ENCODE results near the gene ATP11B. TPM values are rescaled to one million over a fixed set of nuclear protein-coding genes. Genes with fewer than 3 reads are reported as not detected.
"Not testable (repeated sequence)": the region's sequence is repeated elsewhere in the genome, so short reads cannot be mapped to it uniquely, and the experiment has no call there.

Gene ATP11B
- total RNA-seq, 1 donor from 2014 or later = 101 TPM

GRCh38 chr3:182794455-182795388 lies 1.4 kb downstream of the ATP11B start:
- no peak for DNase-seq (ENCODE audit: low read depth in 2 of 2)

- DNase-seq (ENCODE audit: low read depth in 2 of 2) = peak; percentile 17 to 31
These were observed 2.1 kb downstream of the ATP11B start for GRCh38 chr3:182795389-182795782.

GRCh38 chr3:182796310-182796709 lies 3.0 kb downstream of the ATP11B start:
- no peak for DNase-seq (ENCODE audit: low read depth in 2 of 2)

- no peak for DNase-seq (ENCODE audit: low read depth in 2 of 2)
These were observed 4.6 kb downstream of the ATP11B start for GRCh38 chr3:182797876-182798275.

- DNase-seq (ENCODE audit: low read depth in 2 of 2) = not testable (repeated sequence)
These were observed 5.8 kb downstream of the ATP11B start for GRCh38 chr3:182799143-182799542.

- no peak for DNase-seq (ENCODE audit: low read depth in 2 of 2)
These were observed 7.2 kb downstream of the ATP11B start for GRCh38 chr3:182800508-182800907.

- DNase-seq (ENCODE audit: low read depth in 2 of 2) = no peak
These were observed 9.4 kb downstream of the ATP11B start for GRCh38 chr3:182802413-182803390.

GRCh38 chr3:182803596-182803995 lies 10.3 kb downstream of the ATP11B start:
- DNase-seq (ENCODE audit: low read depth in 2 of 2) = no peak

- DNase-seq (ENCODE audit: low read depth in 2 of 2) = no peak
These were observed 13.8 kb downstream of the ATP11B start for GRCh38 chr3:182807061-182807460.

GRCh38 chr3:182808041-182808770 lies 14.9 kb downstream of the ATP11B start:
- DNase-seq (ENCODE audit: low read depth in 2 of 2) = no peak

GRCh38 chr3:182809531-182809930 lies 16.2 kb downstream of the ATP11B start:
- DNase-seq (ENCODE audit: low read depth in 2 of 2) = no peak

GRCh38 chr3:182810574-182811268 lies 17.4 kb downstream of the ATP11B start:
- peak in 1 of 2 donors; percentile 64 for DNase-seq (ENCODE audit: low read depth in 2 of 2)

- no peak for DNase-seq (ENCODE audit: low read depth in 2 of 2)
These were observed 17.9 kb downstream of the ATP11B start for GRCh38 chr3:182811269-182811596.

GRCh38 chr3:182812123-182812522 lies 18.8 kb downstream of the ATP11B start:
- no peak for DNase-seq (ENCODE audit: low read depth in 2 of 2)

GRCh38 chr3:182814419-182815062 lies 21.2 kb downstream of the ATP11B start:
- DNase-seq (ENCODE audit: low read depth in 2 of 2) = no peak

- no peak for DNase-seq (ENCODE audit: low read depth in 2 of 2)
These were observed 22.9 kb downstream of the ATP11B start for GRCh38 chr3:182816181-182816580.

GRCh38 chr3:182818296-182818978 lies 25.1 kb downstream of the ATP11B start:
- DNase-seq (ENCODE audit: low read depth in 2 of 2) = no peak

- no peak for DNase-seq (ENCODE audit: low read depth in 2 of 2)
These were observed 28.1 kb downstream of the ATP11B start for GRCh38 chr3:182821221-182821981.

- not testable (repeated sequence) for DNase-seq (ENCODE audit: low read depth in 2 of 2)
These were observed 29.0 kb downstream of the ATP11B start for GRCh38 chr3:182822260-182822659.

Data from lung microvascular endothelial cell (primary cell).